H1 (cell line): Measurements from ENCODE around the gene GRSF1. TPM values are rescaled to one million over a fixed set of nuclear protein-coding genes. Genes with fewer than 3 reads are reported as not detected.

Experiments used
- CTCF ChIA-PET: fragments of 300-600 bp; sonication (Branson Sonifier 250); formaldehyde crosslinking; loops from one replicate; lab custom pipeline; 2021; ENCODE audit not compliant: partially characterized antibody; lab: Charles Lee
- POLR2A ChIA-PET: fragments of 300-600 bp; sonication (Branson Sonifier 250); formaldehyde crosslinking; loops from one replicate; lab custom pipeline; 2021; ENCODE audit warnings: inconsistent platforms; ENCODE audit not compliant: partially characterized antibody; lab: Charles Lee
- DNase-seq, 2 experiments: peaks; one replicate each; pipeline versions ENCODE4 v3.0.0 to v3.0.0-alpha.2; 2010 to 2022; ENCODE audit warnings: low spot score in 2 of 2, low read depth in 1 of 2, mixed read lengths in 1 of 2
- FAIRE-seq: peaks from 2 replicates; lab custom pipeline; 2011; peaks lifted over from hg19 to GRCh38; lab: Jason Lieb, UNC
- H2AFZ ChIP-seq: 2 replicates; pipeline ENCODE4 v1.8.1; 2012; ENCODE audit warnings: low read length, inconsistent platforms
- H2AK5ac ChIP-seq: 2 replicates; pipeline ENCODE4 v1.6.1; 2013; ENCODE audit warnings: low read depth, low read length
- H2BK120ac ChIP-seq: replicated peaks from 2 replicates; pipeline ENCODE3; 2013; ENCODE audit warnings: low read depth, low read length, inconsistent platforms
- H2BK12ac ChIP-seq: 2 replicates; pipeline ENCODE4 v1.6.1; 2013; ENCODE audit warnings: low read depth, low read length
- H2BK15ac ChIP-seq: 2 replicates; pipeline ENCODE4 v1.6.1; 2013; ENCODE audit warnings: low read length
- H2BK20ac ChIP-seq: 2 replicates; pipeline ENCODE4 v1.6.1; 2013; ENCODE audit warnings: low read length
- H2BK5ac ChIP-seq: 2 replicates; pipeline ENCODE4 v1.6.1; 2013; ENCODE audit warnings: low read depth, low read length
- H3K14ac ChIP-seq: 2 replicates; pipeline ENCODE4 v1.6.1; 2013; ENCODE audit warnings: inconsistent platforms; ENCODE audit not compliant: insufficient read length
- H3K18ac ChIP-seq: 2 replicates; pipeline ENCODE4 v1.6.1; 2013; ENCODE audit warnings: low read length; ENCODE audit errors: extremely low read depth
- H3K23ac ChIP-seq: 2 replicates; pipeline ENCODE4 v1.6.1; 2013; ENCODE audit warnings: inconsistent platforms; ENCODE audit not compliant: insufficient read length
- H3K23me2 ChIP-seq: 2 replicates; pipeline ENCODE4 v1.6.1; 2013; ENCODE audit warnings: low read depth, low read length
- H3K27ac ChIP-seq: 2 replicates; pipeline ENCODE4 v1.6.1; 2011; ENCODE audit warnings: low read depth, low read length, inconsistent platforms
- H3K27me3 ChIP-seq, 4 experiments: replicated peaks in 1 of 4; 1 replicate in 1 of 4; 2 replicates in 3 of 4; pipeline versions ENCODE4 v1.6.1 to v1.8.1; 2011 to 2013; ENCODE audit warnings: low read length in 3 of 4, mild to moderate bottlenecking in 3 of 4, inconsistent platforms in 2 of 4, mixed read lengths in 2 of 4, moderate library complexity in 1 of 4; ENCODE audit not compliant: control insufficient read depth in 3 of 4, insufficient read depth in 3 of 4; ENCODE audit errors: extremely low read depth in 1 of 4
- H3K36me3 ChIP-seq, 4 experiments: 2 replicates each; pipeline versions ENCODE4 v1.6.1 to v1.8.1; 2011 to 2013; ENCODE audit warnings: mild to moderate bottlenecking in 4 of 4, low read length in 3 of 4, moderate library complexity in 2 of 4, control low read depth in 1 of 4, inconsistent platforms in 1 of 4; ENCODE audit not compliant: insufficient read depth in 4 of 4, control insufficient read depth in 2 of 4
- H3K4ac ChIP-seq: replicated peaks from 2 replicates; pipeline ENCODE3; 2013; ENCODE audit warnings: low read length, low read depth, mixed read lengths, inconsistent platforms; ENCODE audit not compliant: insufficient read length
- H3K4me1 ChIP-seq, 4 experiments: replicated peaks in 1 of 4; 1 replicate in 1 of 4; 2 replicates in 3 of 4; pipeline versions ENCODE4 v1.6.1 to v1.8.1; 2011 to 2013; ENCODE audit warnings: low read length in 3 of 4, inconsistent platforms in 2 of 4, mixed read lengths in 1 of 4; ENCODE audit not compliant: insufficient read depth in 4 of 4, control insufficient read depth in 3 of 4
- H3K4me2 ChIP-seq, 2 experiments: 2 replicates each; pipeline versions ENCODE4 v1.6.1 to v1.8.1; 2011 to 2013; ENCODE audit warnings: low read depth in 2 of 2, low read length in 2 of 2, control low read depth in 1 of 2, inconsistent platforms in 1 of 2, mild to moderate bottlenecking in 1 of 2; ENCODE audit not compliant: insufficient read depth in 1 of 2
- H3K4me3 ChIP-seq, 4 experiments: fragments of 200-600, 300-600 bp in 1 of 4; sonication (generic), shearing (Covaris generic), sonication (Bioruptor Twin) in 1 of 4; 2 replicates each; pipeline versions ENCODE4 v1.5.1 to v1.8.1; 2011 to 2016; ENCODE audit warnings: low read length in 4 of 4, low read depth in 3 of 4, control low read depth in 2 of 4, inconsistent platforms in 2 of 4, mild to moderate bottlenecking in 2 of 4, mixed read lengths in 1 of 4, moderate library complexity in 1 of 4; ENCODE audit not compliant: insufficient read depth in 2 of 4; ENCODE audit errors: extremely low read depth in 1 of 4
- H3K56ac ChIP-seq: replicated peaks from 2 replicates; pipeline ENCODE3; 2013; ENCODE audit warnings: low read depth, mild to moderate bottlenecking, mixed read lengths, low read length, inconsistent platforms; ENCODE audit not compliant: insufficient read length
- H3K79me1 ChIP-seq: 2 replicates; pipeline ENCODE4 v1.6.1; 2013; ENCODE audit warnings: low read depth, low read length, control low read depth
- H3K79me2 ChIP-seq, 2 experiments: 2 replicates each; pipeline versions ENCODE4 v1.6.1 to v1.8.1; 2012 to 2013; ENCODE audit warnings: low read length in 2 of 2, mild to moderate bottlenecking in 2 of 2, inconsistent platforms in 1 of 2; ENCODE audit not compliant: insufficient read depth in 2 of 2, control insufficient read depth in 1 of 2
- H3K9ac ChIP-seq, 4 experiments: replicated peaks in 1 of 4; 1 replicate in 1 of 4; 2 replicates in 3 of 4; pipeline versions ENCODE4 v1.6.1 to v1.8.1; 2011 to 2013; ENCODE audit warnings: low read depth in 3 of 4, low read length in 3 of 4, control low read depth in 2 of 4, mild to moderate bottlenecking in 2 of 4, moderate library complexity in 2 of 4, inconsistent platforms in 1 of 4; ENCODE audit errors: extremely low read depth in 1 of 4
- H3K9me3 ChIP-seq, 2 experiments: 2 replicates each; pipeline versions ENCODE4 v1.6.1 to v1.8.1; 2012 to 2013; ENCODE audit warnings: mild to moderate bottlenecking in 2 of 2, moderate library complexity in 2 of 2, control low read depth in 1 of 2, inconsistent platforms in 1 of 2, low read depth in 1 of 2, low read length in 1 of 2, mixed read lengths in 1 of 2; ENCODE audit not compliant: insufficient read depth in 2 of 2
- H4K20me1 ChIP-seq, 2 experiments: replicated peaks in 1 of 2; 2 replicates each; pipeline versions ENCODE3 to v1.8.1; 2011 to 2013; ENCODE audit warnings: inconsistent platforms in 2 of 2, low read length in 2 of 2, mild to moderate bottlenecking in 1 of 2; ENCODE audit not compliant: insufficient read depth in 2 of 2, control insufficient read depth in 1 of 2
- H4K5ac ChIP-seq: 2 replicates; pipeline ENCODE4 v1.6.1; 2013; ENCODE audit warnings: low read length, low read depth, mixed read lengths, inconsistent platforms; ENCODE audit not compliant: insufficient read length
- H4K8ac ChIP-seq: 2 replicates; pipeline ENCODE4 v1.8.0; 2013; ENCODE audit warnings: mild to moderate bottlenecking, moderate library complexity, low read length, inconsistent platforms; ENCODE audit not compliant: insufficient read depth; ENCODE audit errors: extremely low read depth
- H4K91ac ChIP-seq: replicated peaks from 2 replicates; pipeline ENCODE3; 2013; ENCODE audit warnings: low read length, mixed read lengths, inconsistent platforms; ENCODE audit not compliant: insufficient read length
- GTF2F1 ChIP-seq: IDR thresholded peaks from 2 replicates; pipeline ENCODE4 v1.6.1; 2012; ENCODE audit warnings: low read depth, low read length, improper control_type of control experiment, borderline replicate concordance
- MAFK ChIP-seq: IDR thresholded peaks from 2 replicates; pipeline ENCODE4 v1.6.1; 2012; ENCODE audit warnings: low read depth, mild to moderate bottlenecking, improper control_type of control experiment, low read length
- NANOG ChIP-seq: IDR thresholded peaks from 2 replicates; pipeline ENCODE4 v1.6.1; 2011; ENCODE audit warnings: low read length, low read depth, mild to moderate bottlenecking, inconsistent platforms; ENCODE audit not compliant: insufficient read depth, poor library complexity, severe bottlenecking
- POLR2AphosphoS5 ChIP-seq: IDR thresholded peaks from 2 replicates; pipeline ENCODE4 v1.6.1; 2011; ENCODE audit warnings: low read depth, low read length
- WGBS, 2 experiments: shearing (Covaris generic) in 1 of 2; methylation state at CpG; one replicate each; pipeline versions ENCODE4 v1.1.6 to v1.1.7; 2013 to 2015; ENCODE audit warnings: low lambda C conversion rate in 2 of 2, mixed read lengths in 2 of 2, inconsistent platforms in 1 of 2, low coverage in 1 of 2, missing lambda C conversion rate in 1 of 2; ENCODE audit not compliant: insufficient replicate concordance in 2 of 2, insufficient coverage in 1 of 2, insufficient read length in 1 of 2; ENCODE audit errors: extremely low coverage in 1 of 2, missing lambda C conversion rate in 1 of 2; 5-methylcytosine and 5-hydroxymethylcytosine counted together
- polyA plus RNA-seq, 7 experiments: library from polyadenylated mRNA; depleted of rRNA in 3 of 7; stranded (reverse) in 5 of 7; unstranded in 2 of 7; fragments of >200 nt in 5 of 7; fragments of 200-250 nt in 2 of 7; gene quantifications; 1 replicate in 5 of 7; 2 replicates in 1 of 7; 4 replicates in 1 of 7; pipeline versions ENCODE4 v1.2.1 to v1.2.3, GENCODE V29; 2011 to 2013; ENCODE audit warnings: missing spikeins in 2 of 7, mixed read lengths in 2 of 7
- total RNA-seq: library from RNA; stranded (reverse); fragmentation: NEBNext Ultra II Directional; extraction: Animal tissue kit (Norgen Biotek cat#: 25700); gene quantifications from 2 replicates; pipeline ENCODE4 v1.2.1, GENCODE V29; 2021
- TF ChIP-seq, protein P1 (sequence below): IDR thresholded peaks from 2 replicates; pipeline ENCODE4 v1.6.1; 2012; ENCODE audit warnings: inconsistent platforms

GRSF1 gene
- total and polyA plus RNA-seq, 2 of the 8 experiments (the other 6 are each of a cell fraction or from before 2014, with no cell fraction given), result 44.3 to 112 TPM

DNA sequence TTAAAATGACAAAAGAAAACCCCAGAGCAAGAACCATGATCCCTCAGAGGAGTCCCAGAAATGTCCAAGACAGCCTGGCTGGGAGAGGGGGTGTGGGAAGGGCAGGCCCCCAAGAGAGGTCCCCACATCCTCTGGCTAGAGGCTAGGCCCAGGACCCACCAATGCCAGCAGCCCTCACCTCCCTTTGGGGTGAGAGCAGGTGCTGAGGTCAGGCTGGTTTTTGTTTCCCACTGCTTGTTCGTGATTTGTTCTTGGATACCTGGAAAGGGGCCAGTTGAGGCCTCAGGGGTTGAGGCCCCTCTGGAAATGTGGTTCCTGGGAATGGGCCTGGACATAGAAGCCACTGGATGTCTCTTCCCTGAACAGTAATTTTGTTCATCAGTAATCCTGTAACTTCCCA lies 2.3 kb upstream of the GRSF1 start:
- Histone ChIP-seq H3K79me2 (peaks cover 21 to 24% of the 10 kb centered on the region in 2 experiments), H3K4me1 (peaks cover 2 to 5% (median 4%) of the 10 kb centered on the region in 4 experiments; a peak in 4 of 7 replicates), H2AK5ac (no peak overlapping the region), H3K4ac (no peak overlapping the region), H4K20me1 (peaks cover 0 to under 1% of the 10 kb centered on the region in 2 experiments), H2BK20ac (no peak overlapping the region), H3K27me3 (no peaks in the 10 kb centered on the region), H2BK5ac (no peak overlapping the region), H3K23ac (no peak overlapping the region), H2AFZ (peak overlapping the region; percentile 70), H3K4me2 (no peak overlapping the region), H4K91ac (no peak overlapping the region), H3K4me3 (no peak overlapping the region), H3K18ac (no peak overlapping the region; the same call in none of the 2 replicates), H3K36me3 (no peaks in the 10 kb centered on the region), H4K8ac (no peak overlapping the region), H3K9ac (0 out of 7 replicates have a peak overlapping the region, but pooled peaks of 1 of the 4 experiments have one; percentile 13), H2BK15ac (no peak overlapping the region), H3K56ac (no peak overlapping the region), H3K27ac (no peak overlapping the region), H3K23me2 (no peaks in the 10 kb centered on the region), H3K79me1 (no peaks in the 10 kb centered on the region), H3K9me3 (no peaks in the 10 kb centered on the region), H4K5ac (no peak overlapping the region), H2BK120ac (no peak overlapping the region), H2BK12ac (no peak overlapping the region), H3K14ac (no peak overlapping the region)
- 85% methylated on average over 1 of the region's 1 CpG; no CpG with 5 or more reads in 1 of the 2 experiments for WGBS, 2 experiments
- FAIRE-seq, result no peak
- no peak for TF ChIP-seq GTF2F1
- no peak for TF ChIP-seq MAFK
- no peak for TF ChIP-seq NANOG
- TF ChIP-seq, protein P1, sequence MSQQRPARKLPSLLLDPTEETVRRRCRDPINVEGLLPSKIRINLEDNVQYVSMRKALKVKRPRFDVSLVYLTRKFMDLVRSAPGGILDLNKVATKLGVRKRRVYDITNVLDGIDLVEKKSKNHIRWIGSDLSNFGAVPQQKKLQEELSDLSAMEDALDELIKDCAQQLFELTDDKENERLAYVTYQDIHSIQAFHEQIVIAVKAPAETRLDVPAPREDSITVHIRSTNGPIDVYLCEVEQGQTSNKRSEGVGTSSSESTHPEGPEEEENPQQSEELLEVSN, result no peak
- no peak for TF ChIP-seq POLR2AphosphoS5
- ChIA-PET CTCF (no interaction called here), POLR2A (no interaction called here)
- no peak for DNase-seq
